HepG2 (cell line): ENCODE data around the gene PXMP4. TPM values are rescaled to one million over a fixed set of nuclear protein-coding genes. Genes with fewer than 3 reads are reported as not detected.

Experiments
- AGO2 ChIP-seq: fragments of 200-400 bp; formaldehyde crosslinking; optimal IDR thresholded peaks from 2 replicates; pipeline ENCODE3; 2017; ENCODE audit warnings: mild to moderate bottlenecking, low read depth, low read length, moderate library complexity
- GATAD1 ChIP-seq: IDR thresholded peaks from 2 replicates; pipeline ENCODE4 v1.6.1; 2016; ENCODE audit warnings: missing genetic modification reagents, missing compliant biosample characterization
- KDM2A ChIP-seq: sonication (generic); formaldehyde crosslinking; IDR thresholded peaks from 2 replicates; pipeline ENCODE4 v1.4.0; 2020; ENCODE audit warnings: low read depth, missing genetic modification reagents, borderline replicate concordance
- PLRG1 ChIP-seq: fragments of 450-650 bp; conservative IDR thresholded peaks from 2 replicates; pipeline ENCODE4 v1.6.1; 2016
- ZFY ChIP-seq: sonication (generic); formaldehyde crosslinking; IDR thresholded peaks from 2 replicates; pipeline ENCODE4 v1.4.0; 2020; ENCODE audit warnings: missing genetic modification reagents
- ZNF160 ChIP-seq: sonication (generic); formaldehyde crosslinking; IDR thresholded peaks from 2 replicates; pipeline ENCODE4 v1.8.0; 2022; ENCODE audit warnings: mild to moderate bottlenecking, inconsistent platforms, missing genetic modification reagents
- ZNF816 ChIP-seq: sonication (generic); formaldehyde crosslinking; IDR thresholded peaks from 2 replicates; pipeline ENCODE4 v1.8.0; 2022; ENCODE audit warnings: missing genetic modification reagents, mild to moderate bottlenecking, borderline replicate concordance
- polyA plus RNA-seq, 8 experiments: library from polyadenylated mRNA; depleted of rRNA in 3 of 8; stranded (reverse) in 7 of 8; unstranded in 1 of 8; fragments of >200 nt; fragmentation: Illumina TruSeq in 4 of 8; extraction: Trizol in 4 of 8; gene quantifications; 2 replicates each; pipeline versions ENCODE4 v1.2.1 to v1.2.3, GENCODE V29; 2011 to 2016; ENCODE audit warnings: low read depth in 4 of 8, missing spikeins in 1 of 8, mixed read lengths in 1 of 8; ENCODE audit not compliant: insufficient read depth in 1 of 8
- total RNA-seq, 5 experiments: library from RNA; depleted of rRNA; stranded (reverse); fragments of >200 nt; fragmentation: Illumina TruSeq; extraction: Trizol; gene quantifications; 2 replicates each; pipeline ENCODE4 v1.2.3, GENCODE V29; 2016; ENCODE audit warnings: low read depth in 1 of 5
- TF ChIP-seq, protein P1 (sequence below): IDR thresholded peaks from 2 replicates; pipeline ENCODE4 v1.6.1; 2016; ENCODE audit warnings: low read depth
- TF ChIP-seq, protein P2 (sequence below): sonication (generic); formaldehyde crosslinking; IDR thresholded peaks from 2 replicates; pipeline ENCODE4 v1.5.1; 2020; ENCODE audit warnings: mild to moderate bottlenecking, missing genetic modification reagents, moderate library complexity
- TF ChIP-seq, protein P3 (sequence below): sonication (generic); formaldehyde crosslinking; conservative IDR thresholded peaks from 2 replicates; pipeline ENCODE4 v1.8.0; 2022; ENCODE audit warnings: missing genetic modification reagents
- TF ChIP-seq, protein P4 (sequence below): sonication (generic); formaldehyde crosslinking; IDR thresholded peaks from 2 replicates; pipeline ENCODE4 v1.5.0; 2020; ENCODE audit warnings: missing genetic modification reagents

PXMP4 gene
- total and polyA plus RNA-seq, 2 of the 13 experiments (the other 11 are each of a cell fraction or from before 2014, with no cell fraction given), result not detected

DNA sequence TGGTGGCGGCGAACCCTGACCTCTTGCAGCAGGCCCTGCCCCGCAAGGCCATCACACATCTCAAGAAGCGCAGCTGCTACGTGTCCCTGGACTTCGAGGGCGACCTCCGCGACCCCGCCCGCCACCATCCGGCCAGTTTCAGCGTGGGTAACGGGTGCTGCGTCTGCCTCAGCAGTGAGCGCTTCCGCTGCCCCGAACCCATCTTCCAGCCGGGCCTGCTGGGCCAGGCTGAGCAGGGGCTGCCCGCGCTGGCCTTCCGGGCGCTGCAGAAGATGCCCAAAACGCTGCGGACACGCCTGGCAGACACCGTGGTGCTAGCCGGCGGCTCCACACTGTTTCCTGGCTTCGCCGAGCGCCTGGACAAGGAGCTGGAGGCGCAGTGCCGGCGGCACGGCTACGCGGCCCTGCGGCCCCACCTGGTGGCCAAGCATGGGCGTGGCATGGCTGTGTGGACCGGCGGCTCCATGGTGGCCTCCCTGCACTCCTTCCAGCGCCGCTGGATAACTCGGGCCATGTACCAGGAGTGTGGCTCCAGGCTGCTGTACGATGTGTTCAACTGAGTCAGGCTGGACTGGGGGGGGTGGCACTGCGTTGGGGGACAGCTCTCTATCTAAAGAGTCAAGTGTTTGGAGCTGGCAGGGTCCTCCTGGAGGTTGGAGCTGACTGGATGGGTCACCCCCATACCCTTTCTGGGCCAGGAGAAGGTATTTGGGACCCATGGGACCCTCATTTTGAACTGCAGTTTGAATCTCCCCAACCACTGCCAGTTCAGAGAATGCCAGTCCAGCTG lies 52.2 kb downstream of the PXMP4 start (continued):
- TF ChIP-seq, protein P1, sequence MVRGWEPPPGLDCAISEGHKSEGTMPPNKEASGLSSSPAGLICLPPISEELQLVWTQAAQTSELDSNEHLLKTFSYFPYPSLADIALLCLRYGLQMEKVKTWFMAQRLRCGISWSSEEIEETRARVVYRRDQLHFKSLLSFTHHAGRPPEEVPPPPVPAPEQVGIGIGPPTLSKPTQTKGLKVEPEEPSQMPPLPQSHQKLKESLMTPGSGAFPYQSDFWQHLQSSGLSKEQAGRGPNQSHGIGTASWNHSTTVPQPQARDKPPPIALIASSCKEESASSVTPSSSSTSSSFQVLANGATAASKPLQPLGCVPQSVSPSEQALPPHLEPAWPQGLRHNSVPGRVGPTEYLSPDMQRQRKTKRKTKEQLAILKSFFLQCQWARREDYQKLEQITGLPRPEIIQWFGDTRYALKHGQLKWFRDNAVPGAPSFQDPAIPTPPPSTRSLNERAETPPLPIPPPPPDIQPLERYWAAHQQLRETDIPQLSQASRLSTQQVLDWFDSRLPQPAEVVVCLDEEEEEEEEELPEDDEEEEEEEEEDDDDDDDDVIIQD (CRISPR knock-in tag), result no peak
- TF ChIP-seq, protein P2, sequence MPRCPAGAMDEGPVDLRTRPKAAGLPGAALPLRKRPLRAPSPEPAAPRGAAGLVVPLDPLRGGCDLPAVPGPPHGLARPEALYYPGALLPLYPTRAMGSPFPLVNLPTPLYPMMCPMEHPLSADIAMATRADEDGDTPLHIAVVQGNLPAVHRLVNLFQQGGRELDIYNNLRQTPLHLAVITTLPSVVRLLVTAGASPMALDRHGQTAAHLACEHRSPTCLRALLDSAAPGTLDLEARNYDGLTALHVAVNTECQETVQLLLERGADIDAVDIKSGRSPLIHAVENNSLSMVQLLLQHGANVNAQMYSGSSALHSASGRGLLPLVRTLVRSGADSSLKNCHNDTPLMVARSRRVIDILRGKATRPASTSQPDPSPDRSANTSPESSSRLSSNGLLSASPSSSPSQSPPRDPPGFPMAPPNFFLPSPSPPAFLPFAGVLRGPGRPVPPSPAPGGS (CRISPR knock-in tag), result no peak; the same call in 1 of the 2 replicates
- TF ChIP-seq AGO2 (peak; percentile 79), PLRG1 (no peak), ZNF160 (CRISPR knock-in tag) (0 out of 2 replicates have a peak, but pooled peaks have one; percentile 34), ZFY (0 out of 2 replicates have a peak, but pooled peaks have one; percentile 27), ZNF816 (CRISPR knock-in tag) (no peak), KDM2A (CRISPR knock-in tag) (peak; percentile 51; the same call in 1 of the 2 replicates), GATAD1 (CRISPR knock-in tag) (0 out of 2 replicates have a peak, but pooled peaks have one; percentile 14)
- TF ChIP-seq, protein P3, sequence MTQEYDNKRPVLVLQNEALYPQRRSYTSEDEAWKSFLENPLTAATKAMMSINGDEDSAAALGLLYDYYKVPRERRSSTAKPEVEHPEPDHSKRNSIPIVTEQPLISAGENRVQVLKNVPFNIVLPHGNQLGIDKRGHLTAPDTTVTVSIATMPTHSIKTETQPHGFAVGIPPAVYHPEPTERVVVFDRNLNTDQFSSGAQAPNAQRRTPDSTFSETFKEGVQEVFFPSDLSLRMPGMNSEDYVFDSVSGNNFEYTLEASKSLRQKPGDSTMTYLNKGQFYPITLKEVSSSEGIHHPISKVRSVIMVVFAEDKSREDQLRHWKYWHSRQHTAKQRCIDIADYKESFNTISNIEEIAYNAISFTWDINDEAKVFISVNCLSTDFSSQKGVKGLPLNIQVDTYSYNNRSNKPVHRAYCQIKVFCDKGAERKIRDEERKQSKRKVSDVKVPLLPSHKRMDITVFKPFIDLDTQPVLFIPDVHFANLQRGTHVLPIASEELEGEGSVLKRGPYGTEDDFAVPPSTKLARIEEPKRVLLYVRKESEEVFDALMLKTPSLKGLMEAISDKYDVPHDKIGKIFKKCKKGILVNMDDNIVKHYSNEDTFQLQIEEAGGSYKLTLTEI, result no peak
- TF ChIP-seq, protein P4, sequence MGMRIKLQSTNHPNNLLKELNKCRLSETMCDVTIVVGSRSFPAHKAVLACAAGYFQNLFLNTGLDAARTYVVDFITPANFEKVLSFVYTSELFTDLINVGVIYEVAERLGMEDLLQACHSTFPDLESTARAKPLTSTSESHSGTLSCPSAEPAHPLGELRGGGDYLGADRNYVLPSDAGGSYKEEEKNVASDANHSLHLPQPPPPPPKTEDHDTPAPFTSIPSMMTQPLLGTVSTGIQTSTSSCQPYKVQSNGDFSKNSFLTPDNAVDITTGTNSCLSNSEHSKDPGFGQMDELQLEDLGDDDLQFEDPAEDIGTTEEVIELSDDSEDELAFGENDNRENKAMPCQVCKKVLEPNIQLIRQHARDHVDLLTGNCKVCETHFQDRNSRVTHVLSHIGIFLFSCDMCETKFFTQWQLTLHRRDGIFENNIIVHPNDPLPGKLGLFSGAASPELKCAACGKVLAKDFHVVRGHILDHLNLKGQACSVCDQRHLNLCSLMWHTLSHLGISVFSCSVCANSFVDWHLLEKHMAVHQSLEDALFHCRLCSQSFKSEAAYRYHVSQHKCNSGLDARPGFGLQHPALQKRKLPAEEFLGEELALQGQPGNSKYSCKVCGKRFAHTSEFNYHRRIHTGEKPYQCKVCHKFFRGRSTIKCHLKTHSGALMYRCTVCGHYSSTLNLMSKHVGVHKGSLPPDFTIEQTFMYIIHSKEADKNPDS (CRISPR knock-in tag), result peak; percentile 57; the same call in 1 of the 2 replicates
